Transverse colon (tissue), 3 donors: Measurements from ENCODE around the gene AGXT2.

Experiments used
- CTCF ChIP-seq, 5 experiments: fragments of 200-600 bp in 3 of 5; fragments of 450-650 bp in 2 of 5; sonication (generic) in 3 of 5; IDR thresholded peaks; 1 replicate in 2 of 5; 2 replicates in 3 of 5; pipeline ENCODE4 v1.5.1; 2016 to 2017; ENCODE audit warnings: antibody characterized with exemption in 5 of 5, inconsistent platforms in 3 of 5, mild to moderate bottlenecking in 2 of 5, moderate library complexity in 1 of 5
- EP300 ChIP-seq: sonication (generic); formaldehyde crosslinking; IDR thresholded peaks from one replicate; pipeline ENCODE4 v1.6.1; 2017; ENCODE audit warnings: antibody characterized with exemption, low read depth
- POLR2A ChIP-seq: fragments of 450-650 bp; IDR thresholded peaks from one replicate; pipeline ENCODE4 v1.6.1; 2016; ENCODE audit warnings: antibody characterized with exemption, mild to moderate bottlenecking, moderate library complexity

GRCh38 chr5:35087991-35088390, 40.2 kb upstream of the AGXT2 start:
- TF ChIP-seq POLR2A (no peak), CTCF (IDR thresholded peaks at IDR 0.05) (no peak), EP300 (no peak)
